Measurements from ENCODE around the gene BTN2A1. TPM values are rescaled to one million over a fixed set of nuclear protein-coding genes. Genes with fewer than 3 reads are reported as not detected.
A peak's percentile ranks its signal among the peaks of the same experiment; 100 is the strongest.

Gene BTN2A1
- total and polyA plus RNA-seq, 10 of the 15 experiments (the other 5 are each of a cell fraction or from before 2014, with no cell fraction given) = 8.2 to 28.0 (median 15.8) TPM

DNA sequence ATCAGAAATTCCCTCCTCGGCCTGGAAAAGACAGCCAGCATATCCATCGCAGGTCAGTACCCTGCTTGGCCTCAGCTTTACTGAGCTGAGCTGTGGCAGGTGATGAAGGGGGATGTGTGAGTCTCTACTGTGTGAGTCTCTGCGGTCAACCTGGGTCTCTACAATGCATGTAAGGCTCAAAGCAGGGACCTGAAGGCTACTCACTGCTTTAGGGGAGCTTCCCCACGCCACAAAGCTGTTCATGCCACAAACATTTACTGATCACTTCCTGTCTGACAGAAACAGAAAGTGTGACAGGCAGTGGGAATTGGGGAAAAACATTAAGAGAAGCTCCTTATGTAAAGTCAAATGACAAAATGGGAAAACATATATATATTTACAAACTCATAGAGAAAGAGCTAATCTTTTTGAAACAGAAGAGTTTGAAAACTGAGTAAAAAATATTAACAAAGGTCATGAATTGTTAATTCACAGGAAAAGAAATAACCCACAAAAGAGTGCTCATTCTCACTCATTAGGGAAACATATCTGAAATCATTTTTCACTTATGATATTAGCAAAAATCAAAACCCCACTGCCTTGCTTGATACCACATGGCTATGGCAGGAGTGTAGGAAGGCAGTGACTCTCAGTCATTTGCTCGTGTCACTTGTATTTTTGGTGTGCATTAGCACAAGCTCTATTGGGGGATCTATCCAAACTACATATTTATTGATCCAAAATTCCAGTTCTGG is 11.7 kb upstream of the BTN2A1 start (continued):
- TF ChIP-seq ETV6 (conservative IDR thresholded peaks at IDR 0.05 in 1 of 2, IDR thresholded peaks at IDR 0.05 in 1 of 2; ENCODE audit: borderline replicate concordance in 1 of 2, low read depth in 1 of 2) (peak in 1 of 2 experiments; percentile 88; a peak in 2 of 4 replicates), CBFB (IDR thresholded peaks at IDR 0.05; ENCODE audit: low read depth) (peak; percentile 78), TCF12 (IDR thresholded peaks at IDR 0.05; ENCODE audit: low read depth, low read length) (peak; percentile 67), RCOR1 (conservative IDR thresholded peaks at IDR 0.05; ENCODE audit: low read depth, low read length) (no peak), ZNF622 (IDR thresholded peaks at IDR 0.05) (no peak), ZSCAN29 (IDR thresholded peaks at IDR 0.05) (no peak), SUZ12 (IDR thresholded peaks at IDR 0.05; ENCODE audit: unreplicated experiment) (no peak), KAT2A (conservative IDR thresholded peaks at IDR 0.05; ENCODE audit: control insufficient read depth, low read depth, low read length) (no peak), SREBF1 (IDR thresholded peaks at IDR 0.05; ENCODE audit: low read length) (no peak), EED (IDR thresholded peaks at IDR 0.05; ENCODE audit: low read depth) (peak; percentile 92), SPI1 (IDR thresholded peaks at IDR 0.05; ENCODE audit: borderline replicate concordance, insufficient read depth, low read depth, low read length) (peak; percentile 77; the same call in 1 of the 2 replicates), EP300 (IDR thresholded peaks at IDR 0.05; ENCODE audit: borderline replicate concordance in 1 of 2, control insufficient read depth in 1 of 2, low read depth in 2 of 2, low read length in 2 of 2) (peak in 1 of 2 experiments; percentile 65; a peak in 1 of 4 replicates), CHD4 (IDR thresholded peaks at IDR 0.05) (no peak), KLF5 (IDR thresholded peaks at IDR 0.05; ENCODE audit: partially characterized antibody) (no peak)
- TF ChIP-seq, protein P1, sequence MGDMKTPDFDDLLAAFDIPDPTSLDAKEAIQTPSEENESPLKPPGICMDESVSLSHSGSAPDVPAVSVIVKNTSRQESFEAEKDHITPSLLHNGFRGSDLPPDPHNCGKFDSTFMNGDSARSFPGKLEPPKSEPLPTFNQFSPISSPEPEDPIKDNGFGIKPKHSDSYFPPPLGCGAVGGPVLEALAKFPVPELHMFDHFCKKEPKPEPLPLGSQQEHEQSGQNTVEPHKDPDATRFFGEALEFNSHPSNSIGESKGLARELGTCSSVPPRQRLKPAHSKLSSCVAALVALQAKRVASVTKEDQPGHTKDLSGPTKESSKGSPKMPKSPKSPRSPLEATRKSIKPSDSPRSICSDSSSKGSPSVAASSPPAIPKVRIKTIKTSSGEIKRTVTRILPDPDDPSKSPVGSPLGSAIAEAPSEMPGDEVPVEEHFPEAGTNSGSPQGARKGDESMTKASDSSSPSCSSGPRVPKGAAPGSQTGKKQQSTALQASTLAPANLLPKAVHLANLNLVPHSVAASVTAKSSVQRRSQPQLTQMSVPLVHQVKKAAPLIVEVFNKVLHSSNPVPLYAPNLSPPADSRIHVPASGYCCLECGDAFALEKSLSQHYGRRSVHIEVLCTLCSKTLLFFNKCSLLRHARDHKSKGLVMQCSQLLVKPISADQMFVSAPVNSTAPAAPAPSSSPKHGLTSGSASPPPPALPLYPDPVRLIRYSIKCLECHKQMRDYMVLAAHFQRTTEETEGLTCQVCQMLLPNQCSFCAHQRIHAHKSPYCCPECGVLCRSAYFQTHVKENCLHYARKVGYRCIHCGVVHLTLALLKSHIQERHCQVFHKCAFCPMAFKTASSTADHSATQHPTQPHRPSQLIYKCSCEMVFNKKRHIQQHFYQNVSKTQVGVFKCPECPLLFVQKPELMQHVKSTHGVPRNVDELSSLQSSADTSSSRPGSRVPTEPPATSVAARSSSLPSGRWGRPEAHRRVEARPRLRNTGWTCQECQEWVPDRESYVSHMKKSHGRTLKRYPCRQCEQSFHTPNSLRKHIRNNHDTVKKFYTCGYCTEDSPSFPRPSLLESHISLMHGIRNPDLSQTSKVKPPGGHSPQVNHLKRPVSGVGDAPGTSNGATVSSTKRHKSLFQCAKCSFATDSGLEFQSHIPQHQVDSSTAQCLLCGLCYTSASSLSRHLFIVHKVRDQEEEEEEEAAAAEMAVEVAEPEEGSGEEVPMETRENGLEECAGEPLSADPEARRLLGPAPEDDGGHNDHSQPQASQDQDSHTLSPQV (IDR thresholded peaks at IDR 0.05) = no peak
- TF ChIP-seq, protein P2, sequence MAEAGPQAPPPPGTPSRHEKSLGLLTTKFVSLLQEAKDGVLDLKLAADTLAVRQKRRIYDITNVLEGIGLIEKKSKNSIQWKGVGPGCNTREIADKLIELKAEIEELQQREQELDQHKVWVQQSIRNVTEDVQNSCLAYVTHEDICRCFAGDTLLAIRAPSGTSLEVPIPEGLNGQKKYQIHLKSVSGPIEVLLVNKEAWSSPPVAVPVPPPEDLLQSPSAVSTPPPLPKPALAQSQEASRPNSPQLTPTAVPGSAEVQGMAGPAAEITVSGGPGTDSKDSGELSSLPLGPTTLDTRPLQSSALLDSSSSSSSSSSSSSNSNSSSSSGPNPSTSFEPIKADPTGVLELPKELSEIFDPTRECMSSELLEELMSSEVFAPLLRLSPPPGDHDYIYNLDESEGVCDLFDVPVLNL (IDR thresholded peaks at IDR 0.05; ENCODE audit: low read depth, low read length) = no peak
- TF ChIP-seq, protein P3, sequence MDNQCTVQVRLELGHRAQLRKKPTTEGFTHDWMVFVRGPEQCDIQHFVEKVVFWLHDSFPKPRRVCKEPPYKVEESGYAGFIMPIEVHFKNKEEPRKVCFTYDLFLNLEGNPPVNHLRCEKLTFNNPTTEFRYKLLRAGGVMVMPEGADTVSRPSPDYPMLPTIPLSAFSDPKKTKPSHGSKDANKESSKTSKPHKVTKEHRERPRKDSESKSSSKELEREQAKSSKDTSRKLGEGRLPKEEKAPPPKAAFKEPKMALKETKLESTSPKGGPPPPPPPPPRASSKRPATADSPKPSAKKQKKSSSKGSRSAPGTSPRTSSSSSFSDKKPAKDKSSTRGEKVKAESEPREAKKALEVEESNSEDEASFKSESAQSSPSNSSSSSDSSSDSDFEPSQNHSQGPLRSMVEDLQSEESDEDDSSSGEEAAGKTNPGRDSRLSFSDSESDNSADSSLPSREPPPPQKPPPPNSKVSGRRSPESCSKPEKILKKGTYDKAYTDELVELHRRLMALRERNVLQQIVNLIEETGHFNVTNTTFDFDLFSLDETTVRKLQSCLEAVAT (IDR thresholded peaks at IDR 0.05) = peak; percentile 72; the same call in 1 of the 2 replicates
- TF ChIP-seq, protein P4, sequence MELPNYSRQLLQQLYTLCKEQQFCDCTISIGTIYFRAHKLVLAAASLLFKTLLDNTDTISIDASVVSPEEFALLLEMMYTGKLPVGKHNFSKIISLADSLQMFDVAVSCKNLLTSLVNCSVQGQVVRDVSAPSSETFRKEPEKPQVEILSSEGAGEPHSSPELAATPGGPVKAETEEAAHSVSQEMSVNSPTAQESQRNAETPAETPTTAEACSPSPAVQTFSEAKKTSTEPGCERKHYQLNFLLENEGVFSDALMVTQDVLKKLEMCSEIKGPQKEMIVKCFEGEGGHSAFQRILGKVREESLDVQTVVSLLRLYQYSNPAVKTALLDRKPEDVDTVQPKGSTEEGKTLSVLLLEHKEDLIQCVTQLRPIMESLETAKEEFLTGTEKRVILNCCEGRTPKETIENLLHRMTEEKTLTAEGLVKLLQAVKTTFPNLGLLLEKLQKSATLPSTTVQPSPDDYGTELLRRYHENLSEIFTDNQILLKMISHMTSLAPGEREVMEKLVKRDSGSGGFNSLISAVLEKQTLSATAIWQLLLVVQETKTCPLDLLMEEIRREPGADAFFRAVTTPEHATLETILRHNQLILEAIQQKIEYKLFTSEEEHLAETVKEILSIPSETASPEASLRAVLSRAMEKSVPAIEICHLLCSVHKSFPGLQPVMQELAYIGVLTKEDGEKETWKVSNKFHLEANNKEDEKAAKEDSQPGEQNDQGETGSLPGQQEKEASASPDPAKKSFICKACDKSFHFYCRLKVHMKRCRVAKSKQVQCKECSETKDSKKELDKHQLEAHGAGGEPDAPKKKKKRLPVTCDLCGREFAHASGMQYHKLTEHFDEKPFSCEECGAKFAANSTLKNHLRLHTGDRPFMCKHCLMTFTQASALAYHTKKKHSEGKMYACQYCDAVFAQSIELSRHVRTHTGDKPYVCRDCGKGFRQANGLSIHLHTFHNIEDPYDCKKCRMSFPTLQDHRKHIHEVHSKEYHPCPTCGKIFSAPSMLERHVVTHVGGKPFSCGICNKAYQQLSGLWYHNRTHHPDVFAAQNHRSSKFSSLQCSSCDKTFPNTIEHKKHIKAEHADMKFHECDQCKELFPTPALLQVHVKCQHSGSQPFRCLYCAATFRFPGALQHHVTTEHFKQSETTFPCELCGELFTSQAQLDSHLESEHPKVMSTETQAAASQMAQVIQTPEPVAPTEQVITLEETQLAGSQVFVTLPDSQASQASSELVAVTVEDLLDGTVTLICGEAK (IDR thresholded peaks at IDR 0.05; ENCODE audit: borderline replicate concordance) = no peak; the same call in 1 of the 2 replicates

All from GM12878 (cell line).